ENCODE data around the gene CD300A.

GRCh38 chr17:74485841-74486240, 19.4 kb downstream of the CD300A start:
- no peak for TF ChIP-seq CTCF (optimal IDR thresholded peaks at IDR 0.05 in 1 of 3, IDR thresholded peaks at IDR 0.05 in 1 of 3, conservative IDR thresholded peaks at IDR 0.05 in 1 of 3; ENCODE audit: extremely low read depth in 1 of 3, insufficient read depth in 2 of 3, low read length in 3 of 3)
- no peak for TF ChIP-seq EZH2 (IDR thresholded peaks at IDR 0.05; ENCODE audit: low read length)
